SK-N-SH (cell line): ENCODE data around the gene SHROOM3. TPM values are rescaled to one million over a fixed set of nuclear protein-coding genes. Genes with fewer than 3 reads are reported as not detected.

Experiments
- CTCF ChIA-PET: fragments of 300-600, 350-600 bp; formaldehyde crosslinking; extraction: SDS; loops from one replicate; lab custom pipeline; 2021; lab: Yijun Ruan, JAX
- POLR2A ChIA-PET: fragments of 350-600 bp; sonication (Branson Sonifier 250); formaldehyde crosslinking; extraction: SDS; loops from one replicate; lab custom pipeline; 2020; ENCODE audit warnings: antibody characterized with exemption, inconsistent platforms; lab: Yijun Ruan, JAX
- DNase-seq: peaks from one replicate; pipeline ENCODE4 v3.0.0; 2012
- H2AFZ ChIP-seq: fragments of 200-600 bp; sonication (generic); 2 replicates; pipeline ENCODE4 v1.8.1; 2016; ENCODE audit warnings: antibody characterized with exemption, mild to moderate bottlenecking, low read depth
- H3F3A ChIP-seq: fragments of 200-600 bp; sonication (generic); replicated peaks from 2 replicates; pipeline ENCODE3; 2016; ENCODE audit warnings: antibody characterized with exemption, mild to moderate bottlenecking; ENCODE audit not compliant: insufficient read depth
- H3K27ac ChIP-seq, 2 experiments: fragments of 200-500 bp in 1 of 2; fragments of 200-600 bp in 1 of 2; sonication (Bioruptor generic) in 1 of 2; sonication (generic), shearing (Covaris generic) in 1 of 2; 2 replicates each; pipeline versions ENCODE4 v1.5.1 to v1.6.1; 2014 to 2016; ENCODE audit warnings: low read depth in 2 of 2, inconsistent platforms in 1 of 2, low read length in 1 of 2, mild to moderate bottlenecking in 1 of 2, mixed read lengths in 1 of 2
- H3K27me3 ChIP-seq: fragments of 200-600 bp; sonication (generic), shearing (Covaris generic); 2 replicates; pipeline ENCODE4 v1.6.1; 2016; ENCODE audit warnings: mixed run types; ENCODE audit not compliant: insufficient read depth
- H3K36me3 ChIP-seq, 2 experiments: fragments of 200-500 bp in 1 of 2; fragments of 200-600 bp in 1 of 2; sonication (Bioruptor generic) in 1 of 2; sonication (generic) in 1 of 2; replicated peaks in 1 of 2; 2 replicates each; pipeline versions ENCODE3 to v1.5.1; 2014 to 2016; ENCODE audit warnings: low read length in 1 of 2, mild to moderate bottlenecking in 1 of 2; ENCODE audit not compliant: insufficient read depth in 2 of 2, control insufficient read depth in 1 of 2
- H3K4me1 ChIP-seq, 2 experiments: fragments of 200-500 bp in 1 of 2; fragments of 200-600 bp in 1 of 2; sonication (Bioruptor generic) in 1 of 2; sonication (generic), shearing (Covaris generic) in 1 of 2; 2 replicates each; pipeline versions ENCODE4 v1.5.1 to v1.6.1; 2014 to 2016; ENCODE audit warnings: low read depth in 1 of 2, low read length in 1 of 2, mixed run types in 1 of 2; ENCODE audit not compliant: insufficient read depth in 2 of 2, control insufficient read depth in 1 of 2
- H3K4me2 ChIP-seq: fragments of 200-600 bp; sonication (generic), shearing (Covaris generic); 2 replicates; pipeline ENCODE4 v1.6.1; 2017; ENCODE audit warnings: mixed run types
- H3K4me3 ChIP-seq, 2 experiments: fragments of 200-500 bp in 1 of 2; fragments of 200-600 bp in 1 of 2; sonication (Bioruptor generic) in 1 of 2; sonication (generic), shearing (Covaris generic) in 1 of 2; 2 replicates each; pipeline versions ENCODE4 v1.5.1 to v1.8.1; 2014 to 2016; ENCODE audit warnings: low read depth in 2 of 2, inconsistent platforms in 1 of 2, low read length in 1 of 2, mild to moderate bottlenecking in 1 of 2, mixed read lengths in 1 of 2, moderate library complexity in 1 of 2
- H3K79me2 ChIP-seq: fragments of 200-600 bp; sonication (generic); 2 replicates; pipeline ENCODE4 v1.8.1; 2017; ENCODE audit warnings: mild to moderate bottlenecking; ENCODE audit not compliant: insufficient read depth
- H3K9ac ChIP-seq: fragments of 200-600 bp; sonication (generic); 2 replicates; pipeline ENCODE4 v1.6.1; 2017; ENCODE audit warnings: mixed run types
- H3K9me2 ChIP-seq: fragments of 200-600 bp; sonication (generic); 2 replicates; pipeline ENCODE4 v1.6.1; 2017; ENCODE audit warnings: mixed run types
- H3K9me3 ChIP-seq: fragments of 200-600 bp; sonication (generic); 2 replicates; pipeline ENCODE4 v1.6.1; 2017; ENCODE audit warnings: mixed run types, mild to moderate bottlenecking, moderate library complexity
- H4K20me1 ChIP-seq: fragments of 200-600 bp; sonication (generic); 2 replicates; pipeline ENCODE4 v1.6.1; 2017; ENCODE audit warnings: mild to moderate bottlenecking, mixed run types; ENCODE audit not compliant: insufficient read depth
- EP300 ChIP-seq, 2 experiments: IDR thresholded peaks; 2 replicates each; pipeline versions ENCODE4 v1.4.0 to v1.6.1; 2012; ENCODE audit warnings: borderline replicate concordance in 1 of 2, low read depth in 1 of 2, low read length in 1 of 2
- FOXJ3 ChIP-seq: sonication (generic); formaldehyde crosslinking; IDR thresholded peaks from 2 replicates; pipeline ENCODE4 v1.5.1; 2020; ENCODE audit warnings: mild to moderate bottlenecking, missing genetic modification reagents
- FOXM1 ChIP-seq: IDR thresholded peaks from 2 replicates; pipeline ENCODE4 v1.4.0; 2012; ENCODE audit warnings: low read depth, mild to moderate bottlenecking
- MEF2A ChIP-seq: IDR thresholded peaks from 2 replicates; pipeline ENCODE4 v1.4.0; 2012; ENCODE audit warnings: low read depth, borderline replicate concordance
- MXI1 ChIP-seq: IDR thresholded peaks from 2 replicates; pipeline ENCODE4 v1.6.1; 2012; ENCODE audit warnings: mild to moderate bottlenecking, low read depth, low read length, improper control_type of control experiment
- NFIC ChIP-seq: IDR thresholded peaks from 2 replicates; pipeline ENCODE4 v1.4.0; 2012; ENCODE audit warnings: borderline replicate concordance
- NRF1 ChIP-seq: IDR thresholded peaks from 2 replicates; pipeline ENCODE4 v1.6.1; 2012; ENCODE audit warnings: low read depth, mild to moderate bottlenecking, low read length
- PBX3 ChIP-seq: IDR thresholded peaks from 2 replicates; pipeline ENCODE4; 2012
- POLR2AphosphoS5 ChIP-seq: IDR thresholded peaks from 2 replicates; pipeline ENCODE4 v1.6.1; 2012; ENCODE audit warnings: low read depth, low read length
- RAD21 ChIP-seq: IDR thresholded peaks from 2 replicates; pipeline ENCODE4 v1.6.1; 2012; ENCODE audit warnings: mild to moderate bottlenecking, low read length
- REST ChIP-seq: IDR thresholded peaks from 2 replicates; pipeline ENCODE4 v1.6.1; 2012; ENCODE audit warnings: mild to moderate bottlenecking, low read depth, low read length, moderate library complexity
- RXRA ChIP-seq: IDR thresholded peaks from 2 replicates; pipeline ENCODE4 v1.4.0; 2012; ENCODE audit warnings: low read depth, mild to moderate bottlenecking, borderline replicate concordance
- SMC3 ChIP-seq: IDR thresholded peaks from 2 replicates; pipeline ENCODE4 v1.6.1; 2012; ENCODE audit warnings: low read depth, low read length, improper control_type of control experiment
- TCF12 ChIP-seq: IDR thresholded peaks from 2 replicates; pipeline ENCODE4 v1.4.0; 2012
- TEAD4 ChIP-seq: IDR thresholded peaks from 2 replicates; pipeline ENCODE4 v1.4.0; 2012; ENCODE audit warnings: mild to moderate bottlenecking, borderline replicate concordance; ENCODE audit not compliant: insufficient read depth
- USF1 ChIP-seq: IDR thresholded peaks from 2 replicates; pipeline ENCODE4 v1.4.0; 2012; ENCODE audit warnings: low read depth, borderline replicate concordance
- ZBTB33 ChIP-seq: IDR thresholded peaks from 2 replicates; pipeline ENCODE4 v1.4.0; 2012; ENCODE audit warnings: low read depth, borderline replicate concordance
- WGBS: methylation state at CpG from one replicate; pipeline ENCODE4 v1.1.6; 2017; ENCODE audit warnings: low lambda C conversion rate; 5-methylcytosine and 5-hydroxymethylcytosine counted together
- polyA plus RNA-seq, 3 experiments: library from polyadenylated mRNA; depleted of rRNA; stranded (reverse); fragments of >200 nt; gene quantifications; 2 replicates each; pipeline ENCODE4 v1.2.3, GENCODE V29; 2012

Gene SHROOM3
- polyA plus RNA-seq, 1 of the 3 experiments (the other 2 are of a cell fraction): 4.3 TPM

- peak overlapping the region; percentile 5 to 64; a peak in 3 of 4 replicates for H3K27ac ChIP-seq
- H3K4me3 ChIP-seq: no peak overlapping the region
- no peak overlapping the region for H3K4me2 ChIP-seq
- peak overlapping the region; percentile 12; the same call in 1 of the 2 replicates for H3K9ac ChIP-seq
- WGBS: 73% methylated on average over 7 of the region's 9 CpGs
- CTCF ChIA-PET: interaction anchor here (0.8 kb wide), 1 partner anchor 104 kb away, joined by 4 read pairs; no protein-coding TSS in a partner anchor
- DNase-seq: no peak
- H3K4me1 ChIP-seq: peaks cover 30 to 50% of the 10 kb centered on the region in 2 experiments
- H3K27me3 ChIP-seq: no peaks in the 10 kb centered on the region
- no peaks in the 10 kb centered on the region for H3K36me3 ChIP-seq
- H3K9me2 ChIP-seq: no peaks in the 10 kb centered on the region
- H2AFZ ChIP-seq: no peak overlapping the region
- H3K79me2 ChIP-seq: no peaks in the 10 kb centered on the region
- H4K20me1 ChIP-seq: no peaks in the 10 kb centered on the region
- POLR2A ChIA-PET: no interaction called here
- TF ChIP-seq POLR2AphosphoS5: no peak
- 0 out of 4 replicates have a peak, but pooled peaks of 1 of the 2 experiments have one; percentile 34 for TF ChIP-seq EP300 (IDR thresholded peaks at IDR 0.05; ENCODE audit: borderline replicate concordance in 1 of 2, low read depth in 1 of 2, low read length in 1 of 2)
- TF ChIP-seq NFIC: no peak
- H3K9me3 ChIP-seq: no peaks in the 10 kb centered on the region
- peaks cover 22% of the 10 kb centered on the region for H3F3A ChIP-seq
Observed at GRCh38 chr4:76584241-76585152, 149.5 kb downstream of the SHROOM3 start.

- Histone ChIP-seq H3K79me2 (no peaks in the 10 kb centered on the region), H3K9me3 (no peaks in the 10 kb centered on the region), H2AFZ (no peak overlapping the region), H3K27ac (peak overlapping the region; percentile 5 to 64; a peak in 3 of 4 replicates), H3K4me3 (no peak overlapping the region), H3K27me3 (no peaks in the 10 kb centered on the region), H3K36me3 (no peaks in the 10 kb centered on the region), H3K4me2 (no peak overlapping the region), H4K20me1 (no peaks in the 10 kb centered on the region), H3K4me1 (peaks cover 38 to 47% of the 10 kb centered on the region in 2 experiments), H3K9me2 (no peaks in the 10 kb centered on the region), H3F3A (peaks cover 30% of the 10 kb centered on the region), H3K9ac (peak overlapping the region; percentile 12; the same call in 1 of the 2 replicates)
- 93% methylated on average over 5 of the region's 5 CpGs for WGBS
- no peak for DNase-seq
- POLR2A ChIA-PET: no interaction called here
- CTCF ChIA-PET: interaction anchor here (1.4 kb wide), 1 partner anchor 148 kb away, joined by 4 read pairs; no protein-coding TSS in a partner anchor
- TF ChIP-seq FOXM1 (no peak), RAD21 (no peak), USF1 (no peak), POLR2AphosphoS5 (no peak), FOXJ3 (CRISPR knock-in tag) (no peak), SMC3 (no peak), PBX3 (no peak), TEAD4 (no peak), MEF2A (no peak), ZBTB33 (no peak), TCF12 (no peak), MXI1 (no peak), NRF1 (no peak), REST (no peak), RXRA (no peak)
Observed at GRCh38 chr4:76585272-76585671, 150.2 kb downstream of the SHROOM3 start.
